ENCODE data around the gene GIT2. TPM values are rescaled to one million over a fixed set of nuclear protein-coding genes. Genes with fewer than 3 reads are reported as not detected.

Gene GIT2
- total and polyA plus RNA-seq, 2 of the 13 experiments (the other 11 are each of a cell fraction or from before 2014, with no cell fraction given) = 18.4 to 19.8 TPM

DNA sequence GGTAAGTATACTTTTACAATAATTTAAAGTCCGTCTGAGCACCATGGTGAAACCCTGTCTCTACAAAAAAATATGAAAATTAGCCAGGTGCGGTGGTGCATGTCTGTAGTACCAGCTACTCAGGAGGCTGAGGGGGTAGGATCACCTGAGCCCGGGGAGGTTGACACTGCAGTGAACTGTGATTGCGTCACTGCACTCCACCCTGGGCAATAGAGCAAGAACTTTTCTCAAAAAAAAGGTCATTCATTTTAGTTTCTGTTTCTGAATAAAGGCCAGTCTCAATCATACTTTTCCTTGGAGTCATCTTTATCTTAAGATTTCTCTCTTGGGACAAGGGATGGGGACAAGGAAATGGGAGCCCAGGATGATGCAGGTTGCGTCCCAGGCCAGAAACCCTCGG, 16.0 kb upstream of the GIT2 start (continued):
- TF ChIP-seq TBX2 (CRISPR knock-in tag; IDR thresholded peaks at IDR 0.05; ENCODE audit: borderline replicate concordance) = no peak
- TF ChIP-seq HOXA3 (CRISPR knock-in tag; IDR thresholded peaks at IDR 0.05) = no peak
- TF ChIP-seq FOXC1 (CRISPR knock-in tag; IDR thresholded peaks at IDR 0.05; ENCODE audit: borderline replicate concordance) = no peak
- TF ChIP-seq ARNT (IDR thresholded peaks at IDR 0.05) = no peak
- TF ChIP-seq AGO2 (optimal IDR thresholded peaks at IDR 0.05; ENCODE audit: low read depth, low read length) = no peak
- TF ChIP-seq NFRKB (IDR thresholded peaks at IDR 0.05) = no peak
- no peak for TF ChIP-seq ZNF24 (IDR thresholded peaks at IDR 0.05)
- no peak for TF ChIP-seq HHEX (CRISPR knock-in tag; IDR thresholded peaks at IDR 0.05)
- TF ChIP-seq ZNF10 (CRISPR knock-in tag; IDR thresholded peaks at IDR 0.05; ENCODE audit: borderline replicate concordance, low read depth) = no peak
- no peak for TF ChIP-seq TCF12 (IDR thresholded peaks at IDR 0.05)
- no peak for TF ChIP-seq TCF12 (CRISPR knock-in tag; IDR thresholded peaks at IDR 0.05)
- TF ChIP-seq, protein P1, sequence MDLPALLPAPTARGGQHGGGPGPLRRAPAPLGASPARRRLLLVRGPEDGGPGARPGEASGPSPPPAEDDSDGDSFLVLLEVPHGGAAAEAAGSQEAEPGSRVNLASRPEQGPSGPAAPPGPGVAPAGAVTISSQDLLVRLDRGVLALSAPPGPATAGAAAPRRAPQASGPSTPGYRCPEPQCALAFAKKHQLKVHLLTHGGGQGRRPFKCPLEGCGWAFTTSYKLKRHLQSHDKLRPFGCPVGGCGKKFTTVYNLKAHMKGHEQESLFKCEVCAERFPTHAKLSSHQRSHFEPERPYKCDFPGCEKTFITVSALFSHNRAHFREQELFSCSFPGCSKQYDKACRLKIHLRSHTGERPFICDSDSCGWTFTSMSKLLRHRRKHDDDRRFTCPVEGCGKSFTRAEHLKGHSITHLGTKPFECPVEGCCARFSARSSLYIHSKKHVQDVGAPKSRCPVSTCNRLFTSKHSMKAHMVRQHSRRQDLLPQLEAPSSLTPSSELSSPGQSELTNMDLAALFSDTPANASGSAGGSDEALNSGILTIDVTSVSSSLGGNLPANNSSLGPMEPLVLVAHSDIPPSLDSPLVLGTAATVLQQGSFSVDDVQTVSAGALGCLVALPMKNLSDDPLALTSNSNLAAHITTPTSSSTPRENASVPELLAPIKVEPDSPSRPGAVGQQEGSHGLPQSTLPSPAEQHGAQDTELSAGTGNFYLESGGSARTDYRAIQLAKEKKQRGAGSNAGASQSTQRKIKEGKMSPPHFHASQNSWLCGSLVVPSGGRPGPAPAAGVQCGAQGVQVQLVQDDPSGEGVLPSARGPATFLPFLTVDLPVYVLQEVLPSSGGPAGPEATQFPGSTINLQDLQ (CRISPR knock-in tag; IDR thresholded peaks at IDR 0.05) = no peak
- no peak for TF ChIP-seq HNRNPUL1 (IDR thresholded peaks at IDR 0.05; ENCODE audit: low read depth, low read length)
- no peak for TF ChIP-seq AHR (CRISPR knock-in tag; IDR thresholded peaks at IDR 0.05)
- no peak for TF ChIP-seq ZFY (CRISPR knock-in tag; IDR thresholded peaks at IDR 0.05)
- TF ChIP-seq ZNF839 (CRISPR knock-in tag; IDR thresholded peaks at IDR 0.05; ENCODE audit: borderline replicate concordance) = no peak
- no peak for TF ChIP-seq BATF2 (CRISPR knock-in tag; IDR thresholded peaks at IDR 0.05)
- no peak for TF ChIP-seq SKIL (CRISPR knock-in tag; IDR thresholded peaks at IDR 0.05; ENCODE audit: borderline replicate concordance)
- TF ChIP-seq RXRB (CRISPR knock-in tag; IDR thresholded peaks at IDR 0.05; ENCODE audit: borderline replicate concordance) = peak; percentile 46; the same call in 1 of the 2 replicates
- TF ChIP-seq EP300 (IDR thresholded peaks at IDR 0.05; ENCODE audit: low read depth in 2 of 2, low read length in 2 of 2) = 0 out of 4 replicates have a peak, but pooled peaks of 1 of the 2 experiments have one; percentile 12
- no peak for TF ChIP-seq EP300 (CRISPR knock-in tag; IDR thresholded peaks at IDR 0.05; ENCODE audit: borderline replicate concordance)
- TF ChIP-seq HMG20A (CRISPR knock-in tag; IDR thresholded peaks at IDR 0.05; ENCODE audit: borderline replicate concordance) = 0 out of 2 replicates have a peak, but pooled peaks have one; percentile 18
- TF ChIP-seq ZNF317 (CRISPR knock-in tag; IDR thresholded peaks at IDR 0.05) = 0 out of 2 replicates have a peak, but pooled peaks have one; percentile 26
- no peak for TF ChIP-seq ZNF768 (CRISPR knock-in tag; IDR thresholded peaks at IDR 0.05)
- no peak for TF ChIP-seq TGIF2 (CRISPR knock-in tag; IDR thresholded peaks at IDR 0.05)
- TF ChIP-seq, protein P2, sequence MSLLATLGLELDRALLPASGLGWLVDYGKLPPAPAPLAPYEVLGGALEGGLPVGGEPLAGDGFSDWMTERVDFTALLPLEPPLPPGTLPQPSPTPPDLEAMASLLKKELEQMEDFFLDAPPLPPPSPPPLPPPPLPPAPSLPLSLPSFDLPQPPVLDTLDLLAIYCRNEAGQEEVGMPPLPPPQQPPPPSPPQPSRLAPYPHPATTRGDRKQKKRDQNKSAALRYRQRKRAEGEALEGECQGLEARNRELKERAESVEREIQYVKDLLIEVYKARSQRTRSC (CRISPR knock-in tag; IDR thresholded peaks at IDR 0.05; ENCODE audit: low read depth) = no peak
- no peak for TF ChIP-seq CC2D1A (CRISPR knock-in tag; IDR thresholded peaks at IDR 0.05)

Data from HepG2 (cell line).